Astrocyte of the hippocampus (primary cell): ENCODE data around the gene DCBLD1.
"Not testable (repeated sequence)": the region's sequence is repeated elsewhere in the genome, so short reads cannot be mapped to it uniquely, and the experiment has no call there.

Experiments
- DNase-seq: peaks from one replicate; pipeline ENCODE4 v3.0.0; 2011; ENCODE audit warnings: low read depth, low spot score

Gene DCBLD1

GRCh38 chr6:117482240-117483003 lies at the start of gene DCBLD1:
DCBLD1 (plus strand) TSS chr6:117482674; CDS start chr6:117482782, 108 bp downstream.
- peak; percentile 94 for DNase-seq

DNA sequence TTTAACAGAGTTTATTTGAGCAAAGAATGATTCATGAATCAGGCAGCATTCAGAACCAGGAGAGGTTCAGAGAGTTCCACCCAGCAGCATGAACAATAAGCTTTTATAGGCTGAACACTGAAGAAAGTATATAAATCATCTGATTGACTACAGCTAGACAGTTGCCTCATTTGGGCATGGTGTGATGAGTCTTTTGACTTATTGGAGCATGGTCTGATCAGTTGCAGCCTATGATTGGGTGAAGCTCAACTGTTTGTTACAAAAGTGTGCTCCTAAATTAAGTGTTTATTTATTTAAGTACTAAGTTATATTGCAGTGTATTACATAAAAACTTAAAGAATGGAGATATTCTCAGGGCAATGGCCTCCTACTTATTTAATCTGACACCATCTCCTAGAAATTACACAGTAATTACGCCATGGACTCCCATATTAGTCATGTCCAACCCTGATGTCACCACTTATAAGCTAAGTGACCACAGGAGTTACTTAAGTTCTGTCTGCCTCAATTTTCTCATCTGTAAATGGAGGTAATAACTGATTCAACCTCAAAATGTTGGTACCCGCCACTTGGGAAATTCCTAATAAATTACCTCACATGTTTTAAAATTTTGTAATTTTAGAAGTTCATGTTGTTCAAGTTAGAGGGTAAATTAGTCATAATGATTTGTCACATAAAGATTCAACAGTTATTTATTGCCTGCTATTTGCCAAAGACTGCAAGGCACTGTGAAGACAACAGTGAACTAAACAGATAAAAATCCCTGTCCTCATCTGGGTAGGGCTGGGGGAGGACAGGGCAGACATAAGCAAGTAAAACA lies 41.6 kb upstream of the DCBLD1 start:
- DNase-seq = peak; percentile 74

DNA sequence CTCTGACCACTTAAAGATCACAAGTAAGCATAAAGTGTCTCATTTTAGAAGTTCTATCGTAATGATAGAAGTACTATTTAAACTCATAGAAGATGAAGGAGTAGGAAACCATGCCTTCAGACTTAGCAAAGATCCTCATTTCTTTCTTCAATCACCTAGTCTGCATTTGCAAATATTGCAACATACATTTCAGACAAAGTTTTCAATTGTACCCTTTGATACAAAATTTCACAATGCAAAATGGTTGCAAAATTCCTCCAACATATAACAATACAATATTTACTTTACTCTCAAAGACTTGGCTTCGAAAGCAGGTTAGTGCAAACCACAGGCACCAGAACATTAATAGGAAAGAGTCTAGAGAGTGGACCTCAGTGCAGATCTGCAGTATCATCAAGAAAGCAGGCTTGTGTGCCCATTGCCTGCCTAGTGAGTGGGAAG lies 40.6 kb upstream of the DCBLD1 start:
- DNase-seq = peak; percentile 26

DNA sequence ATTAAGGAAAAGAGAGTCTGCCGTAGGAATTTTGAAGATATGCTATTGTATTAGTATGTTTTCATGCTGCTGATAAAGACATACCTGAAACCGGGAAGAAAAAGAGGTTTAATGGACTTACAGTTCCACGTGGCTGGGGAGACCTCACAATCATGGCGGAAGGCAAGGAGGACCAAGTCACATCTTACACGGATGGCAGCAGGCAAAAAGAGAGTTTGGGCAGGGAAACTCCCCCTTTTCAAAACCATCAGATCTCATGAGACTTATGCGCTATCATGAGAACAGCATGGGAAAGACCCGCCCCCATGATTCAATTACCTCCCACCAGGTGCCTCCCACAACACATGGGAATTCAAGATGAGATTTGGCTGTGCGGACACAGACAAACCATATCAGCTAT lies 40.2 kb upstream of the DCBLD1 start:
- not testable (repeated sequence) for DNase-seq

DNA sequence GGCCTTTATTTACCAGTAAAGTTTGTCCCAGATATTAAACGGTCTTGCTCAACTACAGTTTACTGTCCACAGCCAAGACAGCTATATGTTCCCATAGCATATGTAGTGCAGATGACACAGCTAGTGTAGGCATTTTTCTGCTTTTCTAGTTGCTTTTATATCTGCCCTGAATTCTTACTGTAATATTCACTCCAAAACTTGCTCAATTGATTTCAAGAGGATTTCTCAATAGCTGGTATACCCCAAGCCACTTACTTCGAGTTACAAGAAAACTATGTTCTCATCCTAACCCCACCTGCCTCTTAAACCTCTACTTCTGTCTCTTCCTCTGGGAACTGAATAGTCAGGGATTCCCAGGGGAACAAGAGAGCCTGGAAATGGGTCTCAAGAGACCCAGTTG lies 37.9 kb upstream of the DCBLD1 start:
- no peak for DNase-seq

GRCh38 chr6:117446861-117447260 lies 35.6 kb upstream of the DCBLD1 start:
- peak; percentile 36 for DNase-seq

DNA sequence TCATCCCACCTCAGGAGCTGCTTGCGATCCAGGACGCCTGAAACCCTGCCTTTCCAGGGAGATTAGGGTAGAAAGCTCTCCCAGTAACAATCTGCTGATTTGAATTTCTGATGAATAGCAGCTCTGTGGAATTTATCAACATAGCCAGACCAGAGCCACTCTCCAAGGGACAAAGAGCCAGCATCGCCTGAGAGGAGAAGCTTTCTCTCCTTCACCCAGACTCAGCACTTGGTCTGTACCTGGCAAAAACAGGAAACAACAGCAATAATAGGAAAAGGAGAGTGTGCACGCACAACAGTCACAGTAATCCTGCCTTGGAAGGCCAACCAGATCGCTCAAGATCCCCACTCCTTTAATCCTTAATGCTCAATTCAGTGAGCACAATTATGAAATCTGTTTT lies 34.5 kb upstream of the DCBLD1 start:
- peak; percentile 81 for DNase-seq

DNA sequence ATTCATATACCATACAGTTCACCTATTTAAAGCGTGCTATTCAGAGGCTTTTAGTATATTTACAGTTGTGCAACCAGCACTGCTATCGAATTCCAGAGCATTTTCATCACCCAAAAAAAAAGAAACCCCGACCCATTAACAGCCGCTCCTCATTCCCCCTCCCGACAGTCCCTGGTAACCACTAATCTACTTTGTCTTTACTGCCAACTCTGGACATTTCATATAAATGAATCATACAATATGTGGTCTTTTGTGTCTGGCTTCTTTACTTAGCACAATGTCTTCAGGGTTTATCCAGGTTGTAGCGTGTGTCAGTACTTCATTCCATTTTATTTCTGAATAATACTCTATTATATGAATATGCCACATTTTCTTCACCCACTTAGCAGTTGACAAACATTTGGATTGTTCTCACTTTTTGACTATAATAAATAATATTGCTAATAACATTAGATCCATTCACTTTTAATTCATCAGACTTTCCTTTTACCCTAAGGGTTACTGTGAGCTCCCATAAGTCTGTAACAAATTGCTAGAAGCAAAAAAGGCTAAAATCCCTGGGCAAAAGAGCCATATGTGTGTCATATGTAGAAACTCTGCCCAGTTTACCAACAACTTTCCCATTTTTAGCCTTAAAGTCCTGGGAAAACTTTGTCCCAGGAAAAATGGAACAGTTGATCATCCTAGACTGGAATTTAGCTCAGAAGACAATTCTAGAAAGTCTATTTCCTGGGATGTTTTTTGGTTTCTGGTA lies 33.6 kb upstream of the DCBLD1 start:
- peak; percentile 93 for DNase-seq

DNA sequence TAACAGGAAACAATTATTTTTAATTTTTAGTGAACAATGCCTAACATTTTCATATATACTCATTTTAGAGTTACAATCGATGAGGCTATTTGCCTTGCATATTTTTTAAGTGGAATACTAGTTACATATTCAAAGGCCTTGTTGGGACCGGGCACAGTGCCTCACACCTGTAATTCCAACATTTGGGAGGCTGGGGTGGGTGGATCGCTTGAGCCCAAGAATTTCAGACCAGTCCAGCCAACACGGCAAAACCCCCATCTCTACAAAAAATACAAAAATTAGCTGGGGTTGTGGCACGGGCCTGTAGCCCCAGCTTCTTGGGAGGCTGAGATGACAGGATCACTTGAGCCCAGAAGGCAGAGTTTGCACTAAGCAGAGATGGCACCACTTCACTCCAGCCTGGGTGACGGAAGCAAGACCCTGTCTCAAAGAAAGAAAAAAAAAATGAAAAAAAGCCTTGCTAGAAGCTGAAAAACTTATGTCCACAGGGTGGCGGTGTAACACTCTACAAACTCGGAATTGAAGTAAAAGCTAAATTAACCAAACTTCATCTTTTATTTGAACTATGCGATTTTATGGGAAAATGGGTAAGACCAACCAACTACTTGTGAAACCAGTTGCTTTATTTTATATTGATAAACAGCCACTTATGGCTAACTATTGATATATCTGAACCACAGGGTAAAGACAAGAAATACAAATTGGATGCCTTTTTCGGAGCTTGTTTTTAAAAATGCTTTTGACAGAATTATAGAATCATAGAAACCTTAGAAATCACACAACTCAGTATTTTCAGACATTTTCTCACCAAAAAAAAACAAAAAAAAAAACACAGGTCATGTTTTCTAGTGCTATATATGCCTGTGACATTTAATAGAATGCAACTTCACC lies 32.7 kb upstream of the DCBLD1 start:
- DNase-seq = peak; percentile 89

DNA sequence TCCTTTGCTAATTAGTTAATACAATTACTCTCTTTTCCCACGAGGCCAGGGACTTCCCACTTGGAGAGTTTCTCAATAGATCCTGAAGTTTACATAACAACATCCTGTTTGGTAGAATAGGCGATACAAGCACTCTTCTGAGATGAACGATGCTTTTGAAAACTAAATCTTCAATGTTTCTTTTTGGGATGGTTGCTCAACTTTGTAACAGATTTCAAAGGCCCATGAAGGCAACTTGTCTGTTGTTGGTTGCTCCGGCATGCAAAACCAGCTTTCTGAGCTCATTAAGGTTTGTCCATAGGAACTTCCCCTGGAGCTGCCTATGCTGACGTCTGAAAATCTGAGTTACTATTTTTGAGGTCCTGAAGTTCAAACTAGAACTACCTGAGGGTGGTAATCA lies 30.8 kb upstream of the DCBLD1 start:
- no peak for DNase-seq

DNA sequence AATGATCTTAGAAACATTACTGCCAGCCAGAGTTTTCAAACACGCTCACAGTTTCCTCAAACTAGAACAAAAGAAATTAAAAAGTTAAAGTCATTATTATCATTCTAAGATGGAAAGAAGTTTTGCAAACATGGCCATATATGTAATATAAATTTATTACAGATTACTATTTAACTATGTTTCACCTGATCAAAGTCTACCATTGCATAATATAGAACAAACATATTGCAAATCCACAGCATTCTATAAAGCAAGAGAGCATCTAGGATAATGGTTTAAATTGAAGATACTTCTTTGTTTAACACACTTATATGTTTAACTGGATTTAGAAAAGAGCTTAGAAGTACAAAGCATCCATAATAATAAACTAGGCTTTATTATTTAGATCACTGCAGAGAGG lies 26.2 kb upstream of the DCBLD1 start:
- no peak for DNase-seq

- no peak for DNase-seq
Measured at GRCh38 chr6:117456998-117457397, 25.5 kb upstream of the DCBLD1 start.

DNA sequence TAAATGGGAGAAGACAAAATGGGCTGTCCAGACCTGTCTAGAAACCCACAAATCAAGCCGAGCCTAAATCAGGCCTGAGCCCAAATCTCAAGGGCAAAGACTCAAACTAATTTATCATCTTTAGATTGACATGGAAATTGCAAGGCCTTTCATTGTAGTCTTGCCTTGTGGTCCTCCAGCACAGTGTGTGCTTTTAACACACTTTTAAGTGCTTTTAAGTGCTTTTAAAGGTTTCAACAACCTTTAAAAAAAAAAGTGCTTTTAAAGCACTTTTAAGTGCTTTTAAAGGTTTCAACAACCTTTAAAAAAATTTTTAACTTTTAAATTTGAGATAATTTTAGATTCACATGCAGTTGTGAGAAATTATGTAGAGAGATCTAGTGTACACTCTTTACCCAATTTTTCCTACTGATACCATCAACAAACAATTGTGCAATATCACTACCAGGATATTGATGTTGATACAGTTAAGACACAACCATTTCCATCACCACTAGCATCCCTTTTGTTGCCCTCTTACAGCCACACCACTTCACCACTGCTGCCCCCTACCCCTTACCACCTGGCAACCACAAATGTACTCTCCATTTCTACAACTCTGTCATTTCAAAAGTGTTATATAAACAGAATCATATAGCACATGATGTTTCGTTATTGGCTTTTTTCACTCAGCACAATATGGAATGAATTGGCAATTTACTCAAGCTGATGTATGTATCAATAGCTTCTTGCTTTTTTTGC lies 23.1 kb upstream of the DCBLD1 start:
- no peak for DNase-seq

GRCh38 chr6:117463762-117464665 lies 18.5 kb upstream of the DCBLD1 start:
- DNase-seq = peak; percentile 68

GRCh38 chr6:117464700-117465099 lies 17.8 kb upstream of the DCBLD1 start:
- DNase-seq = no peak

DNA sequence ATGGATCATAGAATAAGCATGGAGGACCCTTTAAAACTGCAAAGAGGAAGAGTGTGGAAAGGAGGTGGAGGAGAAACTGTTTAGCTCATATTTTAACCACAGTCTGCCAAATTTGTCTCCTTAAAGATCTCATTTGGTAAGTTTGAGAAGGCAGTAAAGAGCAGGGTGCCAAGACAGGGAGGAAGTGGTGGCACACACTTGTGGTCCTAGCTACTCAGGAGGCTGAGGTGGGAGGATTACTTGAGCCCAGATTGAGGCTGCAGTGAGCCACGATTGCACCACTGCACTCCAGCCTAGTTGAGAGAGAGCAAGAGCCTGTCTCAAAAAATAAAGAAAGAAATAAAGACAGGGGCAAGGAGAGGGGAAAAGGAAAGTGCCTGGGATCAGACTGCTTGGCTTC lies 16.8 kb upstream of the DCBLD1 start:
- no peak for DNase-seq

DNA sequence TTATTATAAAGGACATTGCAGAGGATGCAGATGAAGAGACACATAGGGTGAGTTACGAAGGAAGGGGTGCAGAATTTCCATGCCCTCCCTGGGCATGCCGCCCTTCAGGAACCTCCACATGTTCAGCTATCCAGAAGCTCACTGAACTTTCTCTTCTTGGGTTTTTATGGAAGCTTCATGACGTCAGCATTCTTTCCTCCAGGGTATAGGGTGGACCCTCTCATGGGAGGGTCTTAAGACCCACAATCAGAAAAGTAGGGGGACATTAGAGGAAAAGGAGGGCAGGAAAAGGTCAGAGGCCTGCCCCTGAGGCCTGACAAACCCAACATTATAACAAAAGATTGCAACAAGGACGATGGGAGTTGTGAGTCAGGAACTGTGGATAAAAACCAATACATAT lies 14.6 kb upstream of the DCBLD1 start:
- no peak for DNase-seq

DNA sequence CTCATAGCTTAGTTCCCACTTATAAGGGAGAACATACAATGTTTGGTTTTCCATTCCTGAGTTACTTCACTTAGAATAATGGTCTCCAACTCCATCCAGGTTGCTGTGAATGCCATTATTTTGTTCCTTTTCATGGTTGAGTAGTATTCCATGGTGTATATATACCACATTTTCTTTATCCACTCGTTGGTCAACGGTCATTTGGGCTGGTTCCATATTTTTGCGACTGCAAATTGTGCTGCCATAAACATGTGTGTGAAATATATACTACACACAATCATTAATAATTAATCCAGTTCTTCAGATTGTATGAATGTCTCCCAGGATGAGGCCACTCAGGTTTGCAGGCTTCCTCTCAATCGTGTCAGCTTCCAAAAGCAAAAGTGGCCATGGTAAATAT lies 13.9 kb upstream of the DCBLD1 start:
- not testable (repeated sequence) for DNase-seq

- no peak for DNase-seq
Measured at GRCh38 chr6:117469356-117469755, 13.1 kb upstream of the DCBLD1 start.
